Heart left ventricle (tissue), 13 donors: ENCODE results near the gene COMP.

ENCODE experiments used
- POLR2A ChIP-seq, 2 donors: fragments of 450-650 bp; IDR thresholded peaks; one replicate each; pipeline ENCODE4 v1.6.1; 2017; ENCODE audit warnings: antibody characterized with exemption in 2 of 2, mild to moderate bottlenecking in 2 of 2, moderate library complexity in 2 of 2
- TF ChIP-seq, protein P1 (sequence below), 12 donors: fragments of 200-600 bp; sonication (generic) in 4 of 12; IDR thresholded peaks; one replicate each; pipeline versions ENCODE4 v1.5.0 to v1.8.0; 2018 to 2022; ENCODE audit warnings: antibody characterized with exemption in 12 of 12, mild to moderate bottlenecking in 5 of 12
- donor health status: ischemic (EF 13 %, LVEDD 7.1; RV severe dilation, severe dysfunction).
- donor health status: DM: no; HTN: yes; CAD: no.
- donor health status: DM: no; HTN: no; CAD: no.
- donor health status: ischemic (EF 25% LVEDD 6.9; RV normal size, moderate dysfunction).
- donor health status: ischemic (EF 25% LVEDD 5.7; RV mildly dilated, moderate dysfunction).
- donor health status: ischemic (EF 35%, LVEDD 5.7; RV mildly dilated, moderate dysfunction).
- donor health status: nonischemic (EF 11% LVEDD 7.7; RV severe dilation, severe dysfunction).
- donor health status: DM: yes; HTN: yes; CAD: no.
- donor health status: PGD.
- donor health status: ischemic (EF 29% LVEDD 5.4; RV normal size, mild dysfunction).
- donor health status: nonischemic (EF 23%, LVEDD 6.1; RV moderate dilation, normal function).

DNA sequence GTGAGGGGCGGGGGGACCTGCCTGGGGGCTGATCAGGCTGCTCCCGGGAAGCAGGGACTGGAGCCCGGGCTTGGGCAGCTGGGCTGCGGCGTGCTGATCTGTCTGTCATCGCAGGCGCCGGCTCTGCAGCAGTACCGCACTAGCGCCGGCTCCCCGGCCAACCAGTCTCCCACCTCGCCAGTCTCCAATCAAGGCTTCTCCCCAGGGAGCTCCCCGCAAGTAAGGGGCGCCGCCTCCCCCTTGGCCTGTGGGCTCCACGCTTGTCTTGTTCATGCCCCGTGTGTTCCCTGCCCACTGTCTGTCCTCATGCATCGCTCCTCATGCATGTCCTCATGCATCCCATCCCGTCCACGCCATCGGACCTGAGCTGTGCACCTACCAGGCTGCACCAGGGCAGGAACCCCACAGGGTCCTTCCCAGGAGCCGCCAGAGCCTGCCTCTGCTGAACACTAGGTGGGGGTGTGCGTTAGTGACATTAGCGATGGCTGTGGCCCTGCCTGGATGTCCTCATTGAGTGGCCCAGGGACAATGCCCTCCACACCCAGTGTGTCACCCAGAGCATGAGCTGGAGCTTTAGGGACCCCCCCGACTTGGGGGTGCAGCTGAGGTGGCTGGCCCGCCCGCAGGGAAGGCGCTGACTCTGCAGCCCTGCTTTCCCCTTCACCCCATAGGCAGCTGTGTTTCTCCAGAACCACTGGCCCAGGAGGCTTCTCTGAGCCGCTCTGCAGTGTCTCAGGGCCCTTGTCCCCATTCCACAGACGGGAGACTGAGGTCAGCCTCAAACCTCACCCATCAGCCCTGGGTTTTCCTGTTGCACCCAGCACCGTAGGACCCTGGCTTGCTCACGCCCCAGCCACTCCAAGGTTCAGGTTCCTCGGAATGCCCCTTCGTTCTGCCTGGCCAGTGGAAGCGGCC lies 19.5 kb downstream of the COMP start:
- TF ChIP-seq, protein P1, sequence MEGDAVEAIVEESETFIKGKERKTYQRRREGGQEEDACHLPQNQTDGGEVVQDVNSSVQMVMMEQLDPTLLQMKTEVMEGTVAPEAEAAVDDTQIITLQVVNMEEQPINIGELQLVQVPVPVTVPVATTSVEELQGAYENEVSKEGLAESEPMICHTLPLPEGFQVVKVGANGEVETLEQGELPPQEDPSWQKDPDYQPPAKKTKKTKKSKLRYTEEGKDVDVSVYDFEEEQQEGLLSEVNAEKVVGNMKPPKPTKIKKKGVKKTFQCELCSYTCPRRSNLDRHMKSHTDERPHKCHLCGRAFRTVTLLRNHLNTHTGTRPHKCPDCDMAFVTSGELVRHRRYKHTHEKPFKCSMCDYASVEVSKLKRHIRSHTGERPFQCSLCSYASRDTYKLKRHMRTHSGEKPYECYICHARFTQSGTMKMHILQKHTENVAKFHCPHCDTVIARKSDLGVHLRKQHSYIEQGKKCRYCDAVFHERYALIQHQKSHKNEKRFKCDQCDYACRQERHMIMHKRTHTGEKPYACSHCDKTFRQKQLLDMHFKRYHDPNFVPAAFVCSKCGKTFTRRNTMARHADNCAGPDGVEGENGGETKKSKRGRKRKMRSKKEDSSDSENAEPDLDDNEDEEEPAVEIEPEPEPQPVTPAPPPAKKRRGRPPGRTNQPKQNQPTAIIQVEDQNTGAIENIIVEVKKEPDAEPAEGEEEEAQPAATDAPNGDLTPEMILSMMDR (IDR thresholded peaks at IDR 0.05) = no peak
- no peak for TF ChIP-seq POLR2A (IDR thresholded peaks at IDR 0.05)
